ENCODE results near the gene APOA5.

Gene APOA5

GRCh38 chr11:116797816-116798215, 6.1 kb upstream of the APOA5 start:
- no peak for TF ChIP-seq CTCF (IDR thresholded peaks at IDR 0.05; ENCODE audit: borderline replicate concordance, control extremely low read depth, extremely low read depth, insufficient read depth, missing control alignments)
- in situ Hi-C loops (cut with MboI; ENCODE audit: low sequenced_read_pairs, unreplicated experiment): loop anchor here (25.0 kb wide), 1 partner anchor 314 kb away; no protein-coding TSS in a partner anchor
- DNase-seq (ENCODE audit: low spot score): no peak

- in situ Hi-C loops (cut with MboI; ENCODE audit: low sequenced_read_pairs, unreplicated experiment): loop anchor here (25.0 kb wide), 1 partner anchor 316 kb away; no protein-coding TSS in a partner anchor
- no peak for TF ChIP-seq CTCF (IDR thresholded peaks at IDR 0.05; ENCODE audit: borderline replicate concordance, control extremely low read depth, extremely low read depth, insufficient read depth, missing control alignments)
- no peak for DNase-seq (ENCODE audit: low spot score)
These were observed 4.9 kb upstream of the APOA5 start for GRCh38 chr11:116796548-116796947.

GRCh38 chr11:116794851-116795250, 3.2 kb upstream of the APOA5 start:
- in situ Hi-C loops (cut with MboI; ENCODE audit: low sequenced_read_pairs, unreplicated experiment): loop anchor here (25.0 kb wide), 1 partner anchor 317 kb away; no protein-coding TSS in a partner anchor
- DNase-seq (ENCODE audit: low spot score): no peak
- no peak for TF ChIP-seq CTCF (IDR thresholded peaks at IDR 0.05; ENCODE audit: borderline replicate concordance, control extremely low read depth, extremely low read depth, insufficient read depth, missing control alignments)

- no peak for TF ChIP-seq CTCF (IDR thresholded peaks at IDR 0.05; ENCODE audit: borderline replicate concordance, control extremely low read depth, extremely low read depth, insufficient read depth, missing control alignments)
- in situ Hi-C loops (cut with MboI; ENCODE audit: low sequenced_read_pairs, unreplicated experiment): loop anchor here (25.0 kb wide), 1 partner anchor 319 kb away; no protein-coding TSS in a partner anchor
- DNase-seq (ENCODE audit: low spot score): no peak
These were observed 2.1 kb upstream of the APOA5 start for GRCh38 chr11:116793772-116794097.

- in situ Hi-C loops (cut with MboI; ENCODE audit: low sequenced_read_pairs, unreplicated experiment): loop anchor here (25.0 kb wide), 1 partner anchor 319 kb away; no protein-coding TSS in a partner anchor
- TF ChIP-seq CTCF (IDR thresholded peaks at IDR 0.05; ENCODE audit: borderline replicate concordance, control extremely low read depth, extremely low read depth, insufficient read depth, missing control alignments): no peak
- DNase-seq (ENCODE audit: low spot score): no peak
These were observed 1.4 kb upstream of the APOA5 start for GRCh38 chr11:116792869-116793771.

GRCh38 chr11:116792144-116792868, 627 bp upstream of the APOA5 start:
- no peak for TF ChIP-seq CTCF (IDR thresholded peaks at IDR 0.05; ENCODE audit: borderline replicate concordance, control extremely low read depth, extremely low read depth, insufficient read depth, missing control alignments)
- in situ Hi-C loops (cut with MboI; ENCODE audit: low sequenced_read_pairs, unreplicated experiment): loop anchor here (25.0 kb wide), 1 partner anchor 320 kb away; no protein-coding TSS in a partner anchor
- DNase-seq (ENCODE audit: low spot score): no peak

All from GM13976 (cell line).